AG09309 (cell line): Measurements from ENCODE around the gene MGMT.

ENCODE experiments used
- DNase-seq: peaks from one replicate; pipeline ENCODE4 v3.0.0-alpha.2; 2010; ENCODE audit warnings: low read depth
- H3K4me3 ChIP-seq: 2 replicates; pipeline ENCODE4 v1.5.1; 2011; ENCODE audit warnings: mild to moderate bottlenecking, low read depth, low read length, moderate library complexity; ENCODE audit not compliant: control insufficient read depth
- CTCF ChIP-seq: IDR thresholded peaks from 2 replicates; pipeline ENCODE4 v1.5.1; 2011; ENCODE audit warnings: mild to moderate bottlenecking, low read depth, low read length, inconsistent platforms; ENCODE audit not compliant: insufficient read depth, control insufficient read depth; ENCODE audit errors: missing control alignments

The MGMT gene

GRCh38 chr10:129745186-129745750 lies 278.2 kb downstream of the MGMT start:
- TF ChIP-seq CTCF: no peak

GRCh38 chr10:129754211-129755050 lies 287.4 kb downstream of the MGMT start:
- DNase-seq: no peak
- H3K4me3 ChIP-seq: no peak overlapping the region
- no peak for TF ChIP-seq CTCF

More at GRCh38 chr10:129745186-129745750, 278.2 kb downstream of the MGMT start:
- no peak for DNase-seq
- H3K4me3 ChIP-seq: no peak overlapping the region

- H3K4me3 ChIP-seq: no peak overlapping the region
- DNase-seq: no peak
- TF ChIP-seq CTCF: no peak
Observed at GRCh38 chr10:129755158-129755591, 288.1 kb downstream of the MGMT start.

DNA sequence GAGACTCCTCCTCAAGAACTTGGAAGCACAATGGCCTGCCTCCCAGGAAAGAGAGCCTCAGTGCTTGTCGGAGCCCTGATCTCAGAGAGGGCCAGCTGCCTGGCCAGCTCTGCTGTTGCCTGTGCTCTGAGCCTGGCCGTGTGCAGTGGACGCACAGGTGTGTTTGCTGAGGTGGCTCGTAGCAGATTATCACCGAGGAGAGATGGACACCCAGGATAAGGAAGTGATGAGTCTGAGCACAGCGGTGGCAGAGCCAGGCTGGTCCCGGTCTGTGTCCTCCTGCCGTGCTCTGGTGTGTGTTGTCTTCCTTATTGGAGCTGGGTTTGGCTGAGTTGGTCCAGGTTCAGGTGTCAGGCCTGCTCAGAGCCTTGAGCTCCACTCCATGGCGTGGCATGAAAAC lies 288.6 kb downstream of the MGMT start:
- H3K4me3 ChIP-seq: no peak overlapping the region
- DNase-seq: no peak
- no peak for TF ChIP-seq CTCF

GRCh38 chr10:129756912-129757901 lies 290.2 kb downstream of the MGMT start:
- no peak overlapping the region for H3K4me3 ChIP-seq
- DNase-seq: no peak
- TF ChIP-seq CTCF: no peak
